Epithelial cell of proximal tubule (primary cell): ENCODE data around the gene RYR2. TPM values are rescaled to one million over a fixed set of nuclear protein-coding genes. Genes with fewer than 3 reads are reported as not detected.

Experiments
- DNase-seq: peaks from one replicate; pipeline ENCODE4 v3.0.0-alpha.2; 2011; ENCODE audit warnings: low read depth
- H3K4me3 ChIP-seq: 2 replicates; pipeline ENCODE4 v1.5.1; 2011; ENCODE audit warnings: low read depth, mild to moderate bottlenecking, low read length
- total RNA-seq: library from RNA; depleted of rRNA; stranded (reverse); fragments of >200 nt; gene quantifications from 2 replicates; pipeline ENCODE4 v1.2.3, GENCODE V29; 2015
- TF ChIP-seq, protein P1 (sequence below): conservative IDR thresholded peaks from 2 replicates; pipeline ENCODE4 v1.5.1; 2012; ENCODE audit warnings: low read depth, mild to moderate bottlenecking, low read length

The RYR2 gene
- total RNA-seq, 1 donor from 2014 or later, result 0.63 TPM

DNA sequence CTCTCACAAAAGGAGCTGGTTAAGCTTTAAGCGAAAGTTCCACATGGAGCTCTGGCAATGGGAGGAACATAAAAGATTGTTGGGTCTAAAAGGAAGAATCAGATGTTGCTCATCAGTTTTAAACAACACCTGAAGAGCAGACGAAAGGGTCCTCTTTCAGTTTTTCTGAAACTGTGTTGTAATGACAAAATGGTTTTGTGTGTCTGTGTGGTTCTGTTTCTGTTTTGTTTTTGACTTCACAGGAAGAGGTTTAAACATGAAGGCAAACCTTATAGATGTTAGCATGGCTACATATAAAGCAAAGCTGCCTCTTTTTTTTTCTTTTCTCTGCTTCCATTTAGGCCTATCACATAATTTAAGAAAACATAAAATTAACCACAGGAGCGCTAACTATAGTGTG is 712.6 kb downstream of the RYR2 start:
- DNase-seq, result no peak
- TF ChIP-seq, protein P1, sequence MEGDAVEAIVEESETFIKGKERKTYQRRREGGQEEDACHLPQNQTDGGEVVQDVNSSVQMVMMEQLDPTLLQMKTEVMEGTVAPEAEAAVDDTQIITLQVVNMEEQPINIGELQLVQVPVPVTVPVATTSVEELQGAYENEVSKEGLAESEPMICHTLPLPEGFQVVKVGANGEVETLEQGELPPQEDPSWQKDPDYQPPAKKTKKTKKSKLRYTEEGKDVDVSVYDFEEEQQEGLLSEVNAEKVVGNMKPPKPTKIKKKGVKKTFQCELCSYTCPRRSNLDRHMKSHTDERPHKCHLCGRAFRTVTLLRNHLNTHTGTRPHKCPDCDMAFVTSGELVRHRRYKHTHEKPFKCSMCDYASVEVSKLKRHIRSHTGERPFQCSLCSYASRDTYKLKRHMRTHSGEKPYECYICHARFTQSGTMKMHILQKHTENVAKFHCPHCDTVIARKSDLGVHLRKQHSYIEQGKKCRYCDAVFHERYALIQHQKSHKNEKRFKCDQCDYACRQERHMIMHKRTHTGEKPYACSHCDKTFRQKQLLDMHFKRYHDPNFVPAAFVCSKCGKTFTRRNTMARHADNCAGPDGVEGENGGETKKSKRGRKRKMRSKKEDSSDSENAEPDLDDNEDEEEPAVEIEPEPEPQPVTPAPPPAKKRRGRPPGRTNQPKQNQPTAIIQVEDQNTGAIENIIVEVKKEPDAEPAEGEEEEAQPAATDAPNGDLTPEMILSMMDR, result no peak
- H3K4me3 ChIP-seq, result no peak overlapping the region

DNA sequence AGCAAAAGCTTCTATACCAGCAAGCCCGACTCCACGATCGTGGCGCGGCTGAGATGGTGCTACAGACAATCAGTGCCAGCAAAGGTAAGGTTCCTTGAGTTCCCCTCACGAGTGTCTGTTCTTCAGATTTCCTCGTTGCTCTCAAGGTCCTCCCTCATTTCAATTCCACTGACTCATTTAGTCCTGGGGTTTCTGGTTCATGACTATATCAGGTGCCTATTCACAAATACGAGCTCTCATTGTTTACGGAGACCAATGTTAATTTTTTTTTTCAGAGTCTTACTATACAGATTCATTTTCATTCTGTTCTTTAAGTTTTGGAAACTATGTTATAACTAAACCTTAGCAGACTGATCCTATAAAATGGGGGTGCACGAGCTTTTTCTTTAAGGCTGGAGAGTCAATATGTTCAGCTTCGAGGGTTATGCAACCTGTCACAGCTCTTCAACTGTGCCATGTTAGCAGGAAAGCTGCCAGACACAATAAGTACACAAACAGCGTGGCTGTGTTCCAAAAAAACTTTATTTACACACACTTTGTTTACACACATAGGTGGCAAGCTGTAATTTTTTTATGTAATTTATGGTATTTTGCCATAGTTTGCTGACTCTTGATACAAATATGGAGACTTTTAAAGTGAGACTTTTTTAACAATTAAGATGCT is 714.5 kb downstream of the RYR2 start:
- no peak for DNase-seq
- H3K4me3 ChIP-seq, result no peak overlapping the region
- TF ChIP-seq, protein P1, result no peak

DNA sequence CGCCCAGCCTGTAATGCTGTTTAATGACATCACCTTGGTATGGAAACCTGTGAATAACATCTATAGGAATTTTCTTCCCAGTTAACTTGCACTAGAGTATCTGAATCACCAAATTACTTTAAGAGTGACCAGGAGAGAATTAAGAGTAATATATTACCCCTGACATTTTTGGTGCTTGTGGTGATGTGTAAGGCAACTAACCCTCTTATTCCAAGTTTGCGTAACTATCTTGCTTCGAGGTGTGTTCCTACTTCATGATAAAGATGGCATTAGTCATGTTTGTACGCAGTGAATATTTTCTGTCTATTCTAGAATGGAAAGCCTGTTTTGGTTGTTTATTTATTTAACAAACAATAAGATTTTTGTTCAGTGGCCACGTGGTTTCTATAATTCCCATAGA is 717.4 kb downstream of the RYR2 start:
- no peak for DNase-seq
- H3K4me3 ChIP-seq, result no peak overlapping the region
- TF ChIP-seq, protein P1, result no peak

DNA sequence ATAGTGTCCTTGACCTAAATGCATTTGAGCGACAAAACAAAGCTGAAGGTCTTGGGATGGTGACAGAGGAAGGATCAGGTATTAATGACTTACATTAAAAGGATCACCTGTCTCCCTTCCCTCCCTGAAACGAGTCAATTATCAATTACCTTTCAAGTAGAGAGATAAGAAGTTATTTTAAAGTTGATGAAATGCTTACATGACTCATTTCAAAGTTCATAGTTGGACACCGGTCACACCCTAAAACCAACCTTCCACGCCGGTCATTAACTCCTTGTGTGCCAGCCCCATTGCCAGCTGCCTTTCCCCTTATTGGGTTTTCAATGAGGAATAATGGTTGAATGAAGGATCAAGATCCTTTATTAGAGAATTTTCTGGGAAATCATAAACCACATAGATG is 719.0 kb downstream of the RYR2 start:
- TF ChIP-seq, protein P1, result no peak
- DNase-seq, result no peak
- H3K4me3 ChIP-seq, result no peak overlapping the region

DNA sequence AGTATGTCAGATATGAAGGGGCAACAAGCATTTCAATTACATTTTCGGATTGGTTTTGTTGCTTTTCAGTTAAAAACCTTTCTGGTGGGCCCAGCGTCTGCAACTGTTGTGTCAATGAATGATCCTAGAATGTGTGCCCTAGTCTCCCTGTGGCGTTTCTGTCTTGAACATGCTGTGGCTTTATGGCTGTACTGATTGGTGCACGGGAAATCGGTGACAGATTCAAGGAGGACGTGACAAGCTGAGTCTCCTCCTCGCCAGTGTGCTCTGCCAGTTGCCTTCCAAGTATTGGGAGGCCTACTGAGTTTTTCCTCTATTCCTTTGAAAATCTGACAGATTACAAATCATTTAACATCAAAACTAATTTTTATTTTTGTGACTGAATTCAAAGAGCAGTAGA is 721.2 kb downstream of the RYR2 start:
- DNase-seq, result no peak
- H3K4me3 ChIP-seq, result no peak overlapping the region
- TF ChIP-seq, protein P1, result no peak

DNA sequence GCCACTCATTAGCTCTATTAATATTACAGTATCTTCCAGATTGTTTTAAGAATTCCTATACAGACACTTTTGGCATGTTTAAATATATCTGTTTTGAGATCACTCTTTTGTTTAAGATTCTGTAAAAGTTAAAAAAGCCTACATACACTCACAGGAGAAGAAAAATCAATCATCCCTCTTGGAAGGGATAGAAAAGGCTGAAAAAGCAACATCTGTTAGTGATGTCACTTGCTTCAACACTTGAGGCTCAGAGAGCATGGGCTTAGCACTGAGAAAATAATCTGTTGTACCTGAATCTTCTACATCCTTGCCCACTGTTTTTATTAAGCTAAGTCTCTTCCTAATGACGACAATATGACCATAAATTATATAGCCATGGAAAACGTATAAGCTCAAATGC is 721.8 kb downstream of the RYR2 start:
- DNase-seq, result no peak
- H3K4me3 ChIP-seq, result no peak overlapping the region
- TF ChIP-seq, protein P1, result no peak

DNA sequence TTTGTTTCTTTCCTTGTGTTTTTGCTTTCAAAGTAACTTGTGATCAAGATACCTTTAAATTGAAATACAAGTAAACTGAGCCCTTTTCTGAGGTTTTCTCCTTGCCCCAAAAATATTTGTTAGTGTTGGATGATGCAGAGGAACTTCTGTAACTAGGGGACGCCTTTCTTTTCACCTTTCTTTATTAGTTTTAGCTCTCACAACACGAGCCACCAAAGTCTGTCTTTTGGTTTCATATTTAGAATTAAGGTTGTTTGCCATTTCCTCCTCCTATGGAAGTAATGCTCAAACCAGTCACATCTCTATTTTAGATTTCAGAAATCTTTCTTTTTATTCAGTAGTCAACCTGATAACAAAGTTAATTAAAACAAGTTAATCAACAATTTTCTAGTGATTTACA is 727.9 kb downstream of the RYR2 start:
- no peak for DNase-seq
- TF ChIP-seq, protein P1, result no peak
- H3K4me3 ChIP-seq, result no peak overlapping the region
